PC-3 (cell line): ENCODE measurements around the gene MYO5C.

ENCODE experiments used
- CTCF ChIP-seq: fragments of 300-600 bp; sonication (generic); conservative IDR thresholded peaks from 2 replicates; pipeline ENCODE4 v1.5.1; 2017; ENCODE audit warnings: antibody characterized with exemption, low read depth, mild to moderate bottlenecking, low read length
- EZH2 ChIP-seq: fragments of 300-600 bp; sonication (generic); IDR thresholded peaks from one replicate; pipeline ENCODE4 v1.6.1; 2017; ENCODE audit warnings: antibody characterized with exemption, mild to moderate bottlenecking, low read length; ENCODE audit not compliant: unreplicated experiment

GRCh38 chr15:52290800-52291199 is 4.8 kb downstream of the MYO5C start:
- TF ChIP-seq CTCF (no peak), EZH2 (no peak)
